Esophagus muscularis mucosa (tissue), 4 donors: Measurements from ENCODE around the gene AMHR2. TPM values are rescaled to one million over a fixed set of nuclear protein-coding genes. Genes with fewer than 3 reads are reported as not detected.
"Not testable (repeated sequence)": the region's sequence is repeated elsewhere in the genome, so short reads cannot be mapped to it uniquely, and the experiment has no call there.

ENCODE experiments used
- DNase-seq: peaks from one replicate; pipeline ENCODE4 v3.0.0-alpha.2; 2017; ENCODE audit errors: extremely low spot score
- H3K27ac ChIP-seq, 4 donors: fragments of 200-600 bp; sonication (generic); replicated peaks in 1 of 4; 1 replicate in 3 of 4; 2 replicates in 1 of 4; pipeline ENCODE4 v1.5.1; 2016 to 2019; ENCODE audit warnings: mild to moderate bottlenecking in 1 of 4
- H3K27me3 ChIP-seq, 4 donors: fragments of 200-600 bp; sonication (generic); one replicate each; pipeline versions ENCODE4 v1.5.1 to v1.6.0; 2016 to 2019
- H3K36me3 ChIP-seq, 4 donors: fragments of 200-600 bp; sonication (generic); one replicate each; pipeline ENCODE4 v1.5.1; 2016 to 2019
- H3K4me1 ChIP-seq, 4 donors: fragments of 200-600 bp; sonication (generic); one replicate each; pipeline ENCODE4 v1.5.1; 2016 to 2019
- H3K4me3 ChIP-seq, 4 donors: fragments of 200-600 bp; sonication (generic); 1 replicate in 2 of 4; 2 replicates in 2 of 4; pipeline ENCODE4 v1.5.1; 2016 to 2019; ENCODE audit warnings: mild to moderate bottlenecking in 4 of 4, moderate library complexity in 1 of 4
- H3K9me3 ChIP-seq, 4 donors: fragments of 200-600 bp; sonication (generic); 1 replicate in 3 of 4; 2 replicates in 1 of 4; pipeline ENCODE4 v1.5.1; 2016 to 2019
- EP300 ChIP-seq: sonication (generic); formaldehyde crosslinking; IDR thresholded peaks from one replicate; pipeline ENCODE4 v1.6.1; 2017; ENCODE audit warnings: antibody characterized with exemption
- POLR2A ChIP-seq: fragments of 450-650 bp; IDR thresholded peaks from one replicate; pipeline ENCODE4 v1.6.1; 2017; ENCODE audit warnings: antibody characterized with exemption, moderate library complexity, mild to moderate bottlenecking, low read depth
- POLR2AphosphoS5 ChIP-seq, 2 donors: sonication (generic); formaldehyde crosslinking; IDR thresholded peaks; one replicate each; pipeline ENCODE4 v1.6.1; 2017; ENCODE audit warnings: antibody characterized with exemption in 2 of 2
- WGBS: methylation state at CpG from one replicate; pipeline ENCODE4 v1.1.5; 2018; 5-methylcytosine and 5-hydroxymethylcytosine counted together
- intact Hi-C: fragments of 100-400 bp; cut with DNase I; formaldehyde crosslinking; loops from one replicate; pipeline ENCODE4 v1.15.1; 2023
- total RNA-seq, 4 donors: library from RNA; depleted of rRNA; stranded (reverse); fragments of >200 nt; gene quantifications; one replicate each; pipeline versions ENCODE4 v1.1.0 to v1.2.1, GENCODE V29; 2016
- TF ChIP-seq, protein P1 (sequence below), 3 experiments: fragments of 200-600 bp in 2 of 3; fragments of 450-650 bp in 1 of 3; sonication (generic) in 2 of 3; IDR thresholded peaks; one replicate each; pipeline ENCODE4 v1.5.1; 2017 to 2019; ENCODE audit warnings: antibody characterized with exemption in 3 of 3, mild to moderate bottlenecking in 2 of 3, moderate library complexity in 1 of 3

Gene AMHR2
- total RNA-seq: under 1 TPM in 2 of 4 donors, not detected in 2; 0.33 to 0.92 TPM

DNA sequence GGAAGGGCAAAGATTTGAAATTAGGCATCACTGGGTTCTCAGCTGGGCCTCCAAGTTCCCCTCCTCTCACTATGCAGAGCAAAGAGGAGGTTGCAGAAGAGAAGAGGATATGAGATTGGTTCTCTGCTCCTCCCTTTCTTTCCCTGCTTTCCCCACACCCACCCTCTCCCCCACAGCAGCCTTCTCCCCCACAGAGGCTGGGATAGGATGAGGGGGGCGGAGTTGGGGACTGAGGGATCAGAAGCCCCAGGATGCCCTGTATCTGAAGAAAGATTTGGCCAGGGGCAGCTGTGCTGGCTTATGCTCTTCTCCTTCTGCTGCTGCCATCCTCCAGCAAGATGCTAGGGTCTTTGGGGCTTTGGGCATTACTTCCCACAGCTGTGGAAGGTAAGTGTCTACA is at the start of gene AMHR2:
TSS of gene AMHR2 (plus strand) at position 259 of the 400 bp plus-strand sequence. CDS start at position 339, 80 bp downstream.
- no peak within 1 kb of the TSS for H3K27ac ChIP-seq
- H3K4me1 ChIP-seq: peaks cover 7 to 9% (median 8%) of the 10 kb centered on the region in 4 donors
- 88% methylated on average over 1 of the region's 1 CpG for WGBS
- H3K27me3 ChIP-seq: no peaks in the 10 kb centered on the region
- no peak within 1 kb of the TSS for H3K4me3 ChIP-seq
- TF ChIP-seq, protein P1, sequence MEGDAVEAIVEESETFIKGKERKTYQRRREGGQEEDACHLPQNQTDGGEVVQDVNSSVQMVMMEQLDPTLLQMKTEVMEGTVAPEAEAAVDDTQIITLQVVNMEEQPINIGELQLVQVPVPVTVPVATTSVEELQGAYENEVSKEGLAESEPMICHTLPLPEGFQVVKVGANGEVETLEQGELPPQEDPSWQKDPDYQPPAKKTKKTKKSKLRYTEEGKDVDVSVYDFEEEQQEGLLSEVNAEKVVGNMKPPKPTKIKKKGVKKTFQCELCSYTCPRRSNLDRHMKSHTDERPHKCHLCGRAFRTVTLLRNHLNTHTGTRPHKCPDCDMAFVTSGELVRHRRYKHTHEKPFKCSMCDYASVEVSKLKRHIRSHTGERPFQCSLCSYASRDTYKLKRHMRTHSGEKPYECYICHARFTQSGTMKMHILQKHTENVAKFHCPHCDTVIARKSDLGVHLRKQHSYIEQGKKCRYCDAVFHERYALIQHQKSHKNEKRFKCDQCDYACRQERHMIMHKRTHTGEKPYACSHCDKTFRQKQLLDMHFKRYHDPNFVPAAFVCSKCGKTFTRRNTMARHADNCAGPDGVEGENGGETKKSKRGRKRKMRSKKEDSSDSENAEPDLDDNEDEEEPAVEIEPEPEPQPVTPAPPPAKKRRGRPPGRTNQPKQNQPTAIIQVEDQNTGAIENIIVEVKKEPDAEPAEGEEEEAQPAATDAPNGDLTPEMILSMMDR (IDR thresholded peaks at IDR 0.05): no peak
- TF ChIP-seq EP300: no peak
- no peak for TF ChIP-seq POLR2A
- TF ChIP-seq POLR2AphosphoS5 (IDR thresholded peaks at IDR 0.05): no peak
- no peaks in the 10 kb centered on the region for H3K36me3 ChIP-seq
- H3K9me3 ChIP-seq: no peaks in the 10 kb centered on the region
- intact Hi-C loops: no loop called here
- DNase-seq: no peak

DNA sequence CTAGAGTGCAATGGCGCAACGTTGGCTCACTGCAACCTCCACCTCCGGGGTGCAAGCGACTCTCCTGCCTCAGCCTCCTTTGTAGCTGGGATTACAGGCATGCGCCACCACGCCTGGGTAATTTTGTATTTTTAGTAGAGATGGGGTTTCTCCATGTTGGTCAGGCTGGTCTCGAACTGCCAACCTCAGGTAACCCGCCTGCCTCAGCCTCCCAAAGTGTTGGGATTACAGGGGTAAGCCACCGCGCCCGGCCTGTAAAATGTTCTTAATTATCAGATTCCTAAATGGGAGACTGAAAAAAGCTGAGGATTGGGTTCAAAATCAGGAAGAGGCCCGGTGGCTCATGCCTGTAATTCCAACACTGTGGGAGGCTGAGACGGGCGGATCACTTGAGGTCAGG is 49.4 kb upstream of the AMHR2 start:
- H3K4me3 ChIP-seq, DNase-seq, H3K27me3 ChIP-seq, H3K36me3 ChIP-seq, intact Hi-C loops, H3K9me3 ChIP-seq: not testable (repeated sequence)
- H3K27ac ChIP-seq: peak overlapping the region in 2 of 4 donors; percentile 14 to 40
- WGBS: 89% methylated on average over 14 of the region's 14 CpGs
- H3K4me1 ChIP-seq: peaks cover 19 to 40% (median 32%) of the 10 kb centered on the region in 4 donors

DNA sequence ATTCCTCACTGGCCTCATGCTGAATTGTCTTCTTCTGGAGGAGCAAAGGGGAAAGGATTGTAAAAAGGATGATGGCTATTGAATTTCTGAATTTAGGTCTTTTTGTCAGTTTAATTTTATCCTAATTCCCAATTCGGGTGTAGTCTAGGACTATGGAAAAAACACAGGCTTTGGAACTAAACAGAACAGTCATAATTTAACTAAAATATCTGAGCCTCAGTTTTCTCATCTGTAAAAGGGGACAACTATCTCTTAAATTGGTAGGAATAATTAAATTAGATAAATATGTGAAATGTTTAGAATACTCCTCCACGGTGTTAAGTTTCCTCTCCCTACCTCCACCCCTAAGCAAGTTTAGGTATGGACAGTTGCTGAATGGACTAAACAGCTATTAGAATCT is 46.9 kb upstream of the AMHR2 start:
- peaks cover 0 to 7% (median 4%) of the 10 kb centered on the region in 4 donors for H3K36me3 ChIP-seq
- intact Hi-C loops: no loop called here
- WGBS: 86% methylated on average over 2 of the region's 2 CpGs
- no peak overlapping the region for H3K4me3 ChIP-seq
- no peak for TF ChIP-seq POLR2A
- no peak for TF ChIP-seq EP300
- TF ChIP-seq, protein P1 (IDR thresholded peaks at IDR 0.05): no peak
- TF ChIP-seq POLR2AphosphoS5 (IDR thresholded peaks at IDR 0.05): no peak
- H3K27me3 ChIP-seq: no peaks in the 10 kb centered on the region
- DNase-seq: no peak
- no peak overlapping the region for H3K27ac ChIP-seq
- peaks cover 18 to 28% (median 23%) of the 10 kb centered on the region in 4 donors for H3K4me1 ChIP-seq
- no peaks in the 10 kb centered on the region for H3K9me3 ChIP-seq

DNA sequence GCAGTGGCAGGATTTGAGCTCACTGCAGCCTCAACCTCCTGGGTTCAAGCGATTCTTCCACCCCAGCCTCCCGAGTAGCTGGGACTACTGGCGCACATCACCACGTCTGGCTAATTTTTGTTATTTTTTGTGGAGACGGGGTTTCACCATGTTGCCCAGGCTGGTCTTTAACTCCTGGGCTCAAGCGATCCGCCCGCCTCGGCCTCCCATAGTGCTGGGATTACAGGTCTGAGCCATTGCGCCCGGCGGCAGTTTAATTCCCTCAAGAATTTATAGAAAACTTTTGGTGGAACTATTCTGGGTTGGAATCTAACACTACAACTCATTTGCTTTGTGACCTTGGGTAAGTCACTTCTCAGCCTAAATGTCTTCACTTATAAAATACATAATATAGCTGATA is 45.4 kb upstream of the AMHR2 start:
- no peak for DNase-seq
- TF ChIP-seq, protein P1 (IDR thresholded peaks at IDR 0.05): no peak
- TF ChIP-seq POLR2A (no peak), POLR2AphosphoS5 (IDR thresholded peaks at IDR 0.05) (no peak), EP300 (no peak)
- H3K4me3 ChIP-seq: no peak overlapping the region
- H3K9me3 ChIP-seq: no peaks in the 10 kb centered on the region
- intact Hi-C loops: no loop called here
- peaks cover 23 to 32% (median 30%) of the 10 kb centered on the region in 4 donors for H3K4me1 ChIP-seq
- 95% methylated on average over 12 of the region's 12 CpGs for WGBS
- peak overlapping the region; percentile 88 to 93 (median 91) for H3K27ac ChIP-seq
- H3K36me3 ChIP-seq: peaks cover 12 to 22% (median 19%) of the 10 kb centered on the region in 4 donors
- no peaks in the 10 kb centered on the region for H3K27me3 ChIP-seq

DNA sequence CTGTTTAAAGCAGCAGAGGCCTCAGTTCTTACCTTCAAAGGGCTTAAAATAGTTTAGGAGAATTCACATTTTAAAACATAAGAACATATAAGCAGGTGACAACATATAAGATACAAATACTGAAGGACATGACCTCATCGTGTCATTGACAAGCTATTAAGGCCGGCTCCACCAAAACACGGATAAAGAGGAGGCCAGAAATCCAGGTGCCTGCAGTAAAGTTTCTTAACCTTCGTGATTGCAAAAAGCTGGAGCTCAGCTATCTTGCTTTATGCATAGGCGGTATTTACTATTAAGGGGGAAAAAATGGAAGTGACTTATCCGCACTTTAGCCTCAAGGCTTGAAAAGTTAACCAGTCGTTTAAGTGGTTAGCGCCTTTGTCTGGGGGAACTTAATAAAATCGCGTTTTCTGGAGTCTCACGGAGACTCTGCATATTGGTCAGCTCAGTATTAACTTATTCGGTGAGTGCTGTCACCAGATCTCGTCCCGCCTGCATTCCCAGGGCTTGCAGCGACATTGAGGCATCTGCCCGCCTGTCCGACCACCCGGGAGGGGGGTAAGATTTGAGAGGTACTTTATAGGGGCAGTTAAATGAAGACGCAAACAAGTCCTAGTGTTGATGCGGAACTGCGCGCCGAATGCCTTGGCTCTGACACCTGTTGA is 44.8 kb upstream of the AMHR2 start:
- DNase-seq: no peak
- Histone ChIP-seq H3K36me3 (peaks cover 12 to 28% (median 24%) of the 10 kb centered on the region in 4 donors), H3K27ac (peak overlapping the region; percentile 88 to 93 (median 91)), H3K4me1 (peaks cover 30 to 38% (median 36%) of the 10 kb centered on the region in 4 donors), H3K4me3 (peak overlapping the region; percentile 55 to 71 (median 60)), H3K27me3 (no peaks in the 10 kb centered on the region), H3K9me3 (no peaks in the 10 kb centered on the region)
- intact Hi-C loops: no loop called here
- TF ChIP-seq, protein P1 (IDR thresholded peaks at IDR 0.05): no peak
- TF ChIP-seq EP300 (no peak), POLR2AphosphoS5 (IDR thresholded peaks at IDR 0.05) (no peak), POLR2A (no peak)
- 19% methylated on average over 19 of the region's 23 CpGs for WGBS
